GM21447 (cell line): Measurements from ENCODE around the gene ICE1.
A peak's percentile ranks its signal among the peaks of the same experiment; 100 is the strongest.
"Not testable (repeated sequence)": the region's sequence is repeated elsewhere in the genome, so short reads cannot be mapped to it uniquely, and the experiment has no call there.

ENCODE experiments used
- ATAC-seq: cut with Tn5 transposase; IDR thresholded peaks from one replicate; pipeline ENCODE4 v1.9.1; 2021; ENCODE audit not compliant: unreplicated experiment

ICE1 gene

DNA sequence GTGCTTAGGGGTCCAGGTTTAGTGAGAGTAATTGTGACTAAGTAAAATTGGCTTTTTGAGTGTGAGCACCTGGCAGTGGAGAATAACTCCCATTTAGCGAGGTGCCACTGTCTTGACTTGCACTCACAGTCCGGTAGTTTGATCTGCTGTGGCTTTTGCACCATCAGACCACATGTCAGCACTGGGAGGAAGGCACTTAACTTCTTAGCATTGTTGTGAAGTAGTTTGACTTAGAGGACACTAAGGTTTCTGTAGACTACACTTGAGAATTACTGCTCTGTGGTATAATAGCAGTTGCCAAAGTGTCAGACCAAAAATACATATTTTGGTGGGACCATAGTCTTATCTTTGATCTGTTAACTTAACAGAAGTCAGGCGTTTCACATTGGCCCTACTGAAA is 63.6 kb downstream of the ICE1 start:
- no peak for ATAC-seq

DNA sequence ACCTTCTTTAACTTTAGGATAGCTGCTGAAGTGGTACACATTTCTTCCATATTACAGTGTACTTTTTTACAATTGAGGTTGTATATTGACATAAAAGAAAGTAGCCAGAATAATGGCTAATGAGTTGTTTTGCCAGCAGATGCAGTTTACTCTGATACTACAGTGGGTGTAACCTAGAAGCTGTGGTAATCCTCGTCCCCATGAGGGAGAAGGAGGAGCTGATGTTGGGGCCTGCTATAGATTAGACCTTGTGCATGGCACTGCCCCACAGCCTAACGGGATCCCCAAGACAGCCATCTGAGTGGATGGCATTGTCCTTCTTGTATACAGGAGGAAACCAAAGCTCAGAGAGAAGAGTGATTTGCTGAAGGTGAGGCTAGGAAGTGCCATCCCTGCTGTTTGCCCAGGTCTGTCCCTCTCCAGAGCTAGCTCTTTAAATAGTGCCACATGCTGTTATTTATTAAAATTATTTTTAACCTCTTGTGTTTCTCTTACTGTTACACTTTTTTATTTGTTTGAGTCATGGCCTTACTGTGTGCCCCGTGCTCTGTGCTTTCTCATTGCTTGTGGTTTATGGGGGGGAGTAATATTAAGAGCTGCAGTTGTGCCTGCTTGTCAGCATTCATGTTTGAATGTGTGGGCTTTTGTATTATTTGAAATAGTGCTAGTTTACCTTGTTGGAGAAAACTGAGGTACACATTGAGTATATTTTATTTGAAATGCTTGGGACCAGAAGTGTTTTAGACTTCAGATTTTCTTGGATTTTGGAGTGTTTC is 65.3 kb downstream of the ICE1 start:
- ATAC-seq = no peak

DNA sequence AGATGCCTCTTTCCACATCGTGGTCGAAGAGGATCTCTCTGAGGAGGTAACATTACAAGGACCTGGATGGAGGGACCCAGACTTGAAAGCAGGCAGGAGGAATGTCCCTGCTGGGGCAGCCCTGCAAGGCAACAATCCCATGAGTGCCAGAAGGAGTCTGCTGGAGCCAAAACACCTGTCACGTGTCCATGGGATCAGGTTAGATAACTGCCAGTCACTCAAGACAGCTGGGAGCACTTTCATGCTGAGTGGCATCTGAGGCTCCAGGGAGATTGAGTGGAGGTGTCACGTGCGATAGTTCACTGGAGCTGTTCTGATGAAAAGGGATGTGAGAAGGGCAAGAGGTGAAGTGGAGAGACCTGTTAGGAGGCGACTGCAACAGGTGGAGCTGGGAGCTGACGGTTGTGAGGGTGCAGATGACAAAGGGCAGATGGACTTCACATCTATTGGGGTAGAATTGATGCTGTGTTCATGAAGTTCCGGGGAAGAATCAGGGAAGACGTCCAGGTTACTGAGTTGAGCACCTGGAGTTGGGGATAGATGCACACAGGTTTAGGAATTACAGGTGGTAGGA is 68.4 kb downstream of the ICE1 start:
- ATAC-seq = no peak

DNA sequence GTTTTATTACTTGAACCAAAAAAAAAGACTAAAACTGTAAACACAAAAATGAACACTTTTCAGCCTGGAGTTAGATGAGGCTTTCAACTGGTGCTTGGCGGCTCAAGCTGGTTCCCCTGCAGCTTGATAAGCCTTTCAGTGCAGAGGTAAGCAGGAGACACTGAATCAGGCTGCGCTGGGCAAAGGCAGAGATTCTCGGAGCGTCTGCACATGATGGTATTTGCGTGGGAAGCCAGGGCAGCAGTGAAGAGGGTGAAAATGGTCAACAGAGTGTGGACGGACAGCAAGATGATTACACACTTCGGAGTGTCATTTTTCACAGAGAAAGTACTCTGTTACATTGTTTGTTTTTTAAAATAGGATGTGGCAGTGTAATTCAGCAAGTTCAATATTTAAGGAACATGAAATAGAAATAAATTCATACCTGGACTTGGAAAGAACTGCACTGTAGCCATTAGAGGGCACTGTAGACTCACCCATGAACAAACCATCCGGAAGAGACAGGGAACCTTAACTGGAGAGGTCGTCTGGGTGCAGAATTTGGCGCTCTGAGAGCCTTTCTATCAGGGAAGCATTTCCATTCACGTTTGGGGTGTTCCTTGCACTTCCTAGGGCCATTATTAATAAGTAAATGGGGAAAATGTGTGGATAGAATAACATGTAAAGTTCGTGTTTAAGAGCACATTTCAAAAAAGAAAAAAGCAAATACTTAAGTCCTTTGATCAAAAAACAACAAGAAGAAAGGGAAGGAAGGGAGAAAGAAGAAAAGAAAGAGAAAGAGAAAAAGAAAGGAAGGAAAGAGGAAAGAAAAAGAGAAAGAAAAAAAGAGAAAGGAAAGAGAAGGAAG is 69.8 kb downstream of the ICE1 start:
- ATAC-seq = peak; percentile 58

DNA sequence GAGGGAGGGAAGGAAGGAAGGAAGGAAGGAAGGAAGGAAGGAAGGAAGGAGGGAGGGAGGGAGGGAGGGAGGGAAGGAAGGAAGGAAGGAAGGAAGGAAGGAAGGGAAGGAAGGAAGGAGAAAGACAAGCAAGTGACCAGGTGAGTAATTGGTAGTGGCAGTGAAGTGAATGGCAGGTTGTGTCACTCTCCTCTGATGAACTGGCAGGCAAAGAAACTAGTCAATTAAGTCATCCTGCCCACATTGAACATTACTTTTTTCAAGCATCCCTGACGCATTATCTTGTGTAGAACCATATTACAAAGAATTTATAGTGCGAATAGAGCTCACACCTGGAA is 70.4 kb downstream of the ICE1 start:
- ATAC-seq = not testable (repeated sequence)

DNA sequence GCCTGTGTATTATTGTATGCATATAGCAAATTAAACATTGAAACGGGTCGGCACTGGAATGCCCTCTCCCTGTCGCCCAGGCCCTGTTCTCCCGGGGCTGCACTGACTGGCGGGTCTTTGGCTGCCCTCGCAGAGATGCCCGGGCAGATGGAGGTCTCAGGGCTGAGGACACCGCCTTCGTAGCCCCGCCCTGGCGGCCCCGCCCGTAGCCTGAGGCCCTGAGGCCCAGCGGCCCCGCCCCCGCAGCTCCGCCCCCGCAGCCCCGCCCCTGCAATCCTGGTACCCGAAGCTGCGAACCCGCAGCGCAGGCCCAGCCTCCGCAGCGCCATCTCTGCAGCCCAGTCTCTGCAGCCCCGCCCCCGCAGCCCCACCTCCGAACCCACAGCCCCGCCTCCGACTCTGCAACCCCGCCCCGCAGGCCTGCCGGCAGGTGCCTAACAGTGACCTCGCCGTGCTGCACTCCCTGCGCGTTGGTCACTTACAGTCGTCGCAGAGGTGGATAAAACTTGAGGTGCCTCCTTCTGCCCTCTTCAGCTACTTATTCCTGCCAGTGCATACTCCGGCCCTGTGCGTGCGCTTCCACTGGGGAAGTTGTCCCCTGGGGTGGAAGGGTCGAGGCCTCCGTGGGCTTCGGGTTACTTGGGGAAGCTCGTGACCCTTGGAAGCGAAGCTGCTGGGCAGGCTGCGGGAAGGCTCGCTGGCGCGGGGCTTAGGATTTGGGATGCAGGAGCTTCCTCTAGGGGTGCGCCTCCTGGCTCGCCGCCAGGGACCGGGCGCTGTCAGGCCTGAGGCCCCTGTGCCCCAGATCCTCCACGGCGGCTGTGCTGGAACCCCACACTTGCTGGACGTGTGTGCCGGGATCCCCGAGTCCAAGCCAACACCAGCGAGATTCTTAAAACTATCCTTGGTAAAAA is 72.3 kb downstream of the ICE1 start:
- peak; percentile 63 for ATAC-seq

DNA sequence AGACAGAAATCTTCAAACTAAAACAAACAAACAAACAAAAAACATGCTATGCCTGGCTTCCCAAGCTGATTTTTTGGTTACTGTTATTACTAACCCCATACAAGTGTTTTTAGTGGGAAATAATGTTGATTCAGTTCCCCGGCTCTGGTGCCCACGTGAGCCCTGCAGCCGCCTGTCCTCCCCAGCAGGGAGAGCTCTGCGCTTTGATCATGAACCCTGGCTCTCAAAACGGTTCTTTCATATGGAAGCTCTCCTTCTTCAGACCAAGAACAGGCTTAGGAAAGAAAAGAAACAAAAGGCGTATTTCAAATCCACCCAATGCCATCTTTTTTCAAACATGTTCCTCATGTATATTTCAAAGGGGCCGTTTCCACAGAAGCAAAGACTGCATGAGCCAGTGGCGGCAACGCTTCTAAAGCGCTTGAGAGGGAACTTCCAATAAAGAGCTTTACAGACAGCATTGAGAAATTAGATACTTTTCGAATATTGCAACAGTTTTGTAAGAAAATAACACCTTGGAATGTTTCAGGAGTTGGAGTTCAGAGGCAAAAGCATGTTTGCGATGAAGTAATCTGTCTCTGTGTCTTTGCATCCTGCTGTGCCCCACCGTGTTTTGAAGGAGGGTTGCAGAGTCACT is 74.8 kb downstream of the ICE1 start:
- ATAC-seq = peak; percentile 53

DNA sequence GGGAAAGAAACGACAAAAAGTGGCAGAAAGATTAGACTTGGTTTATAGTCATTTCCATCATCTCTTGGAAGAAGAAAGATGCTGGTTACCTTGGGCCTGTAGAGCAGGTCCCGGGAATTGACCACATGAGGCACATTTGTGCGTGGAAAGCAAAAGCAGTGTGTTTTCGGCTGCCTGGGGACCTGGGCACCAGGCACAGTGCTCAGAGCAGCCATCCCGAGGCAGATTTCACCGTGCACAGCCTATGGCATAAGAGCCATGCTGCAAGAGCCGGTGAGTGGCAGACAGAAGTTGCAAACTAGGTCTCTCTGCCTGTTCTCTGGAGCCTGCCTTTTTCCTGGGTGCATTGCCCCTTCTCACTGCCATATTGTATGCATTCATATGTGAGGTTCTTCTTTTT is 77.0 kb downstream of the ICE1 start:
- ATAC-seq = no peak

DNA sequence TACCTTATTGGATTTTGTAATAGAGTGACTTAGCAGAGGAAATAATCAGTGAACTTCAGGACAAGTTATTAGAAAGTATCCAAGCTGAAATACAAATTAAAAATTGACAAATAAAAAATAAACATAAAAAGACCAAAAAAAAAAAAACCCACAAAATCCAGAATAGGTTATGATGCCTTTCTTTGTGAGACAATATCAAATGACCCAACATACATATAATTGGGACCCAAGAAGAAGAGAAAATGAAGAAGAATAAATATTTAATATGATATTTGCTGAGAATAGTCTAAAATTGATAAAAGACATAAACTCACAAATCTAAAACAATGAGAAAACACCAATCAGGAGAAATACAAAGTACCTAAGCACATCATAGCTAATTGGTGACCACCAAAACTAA is 81.8 kb downstream of the ICE1 start:
- ATAC-seq = no peak

DNA sequence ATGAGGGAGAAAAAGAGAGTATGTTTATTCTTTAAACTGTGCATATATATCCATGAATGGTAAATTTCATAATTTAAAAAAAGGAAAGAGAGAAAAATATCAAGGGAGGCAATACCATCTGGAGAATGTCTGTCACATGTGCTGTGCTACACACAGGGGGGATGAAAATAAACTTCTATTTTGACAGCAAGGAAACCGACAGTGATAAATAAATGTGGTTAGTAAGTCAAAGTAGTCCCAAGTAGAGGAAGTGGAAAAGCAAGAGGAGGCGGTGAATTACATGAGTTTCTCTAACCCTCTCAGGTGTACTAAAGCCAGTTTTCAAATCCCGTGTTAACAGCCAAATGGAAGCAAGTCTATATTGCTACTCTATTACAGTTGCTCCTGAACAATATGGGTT is 83.3 kb downstream of the ICE1 start:
- no peak for ATAC-seq

DNA sequence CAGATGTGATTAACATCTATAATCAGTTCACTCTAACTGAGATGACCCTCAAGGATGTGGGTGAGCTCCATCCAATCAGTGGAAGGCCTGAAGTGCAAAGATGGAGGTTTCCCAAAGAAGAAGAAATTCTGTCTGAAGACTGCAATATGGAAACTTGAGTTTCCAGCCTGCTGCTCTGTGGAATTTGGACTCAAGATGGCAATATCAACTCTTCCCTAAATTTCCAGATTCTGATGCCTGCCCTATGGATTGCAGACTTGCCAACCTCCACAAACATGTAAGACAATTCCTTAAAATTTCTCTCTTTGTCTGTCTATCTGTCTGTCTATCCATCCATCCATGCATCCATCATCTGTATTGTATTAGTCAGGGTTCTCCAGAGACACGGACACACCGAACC is 85.9 kb downstream of the ICE1 start:
- no peak for ATAC-seq

DNA sequence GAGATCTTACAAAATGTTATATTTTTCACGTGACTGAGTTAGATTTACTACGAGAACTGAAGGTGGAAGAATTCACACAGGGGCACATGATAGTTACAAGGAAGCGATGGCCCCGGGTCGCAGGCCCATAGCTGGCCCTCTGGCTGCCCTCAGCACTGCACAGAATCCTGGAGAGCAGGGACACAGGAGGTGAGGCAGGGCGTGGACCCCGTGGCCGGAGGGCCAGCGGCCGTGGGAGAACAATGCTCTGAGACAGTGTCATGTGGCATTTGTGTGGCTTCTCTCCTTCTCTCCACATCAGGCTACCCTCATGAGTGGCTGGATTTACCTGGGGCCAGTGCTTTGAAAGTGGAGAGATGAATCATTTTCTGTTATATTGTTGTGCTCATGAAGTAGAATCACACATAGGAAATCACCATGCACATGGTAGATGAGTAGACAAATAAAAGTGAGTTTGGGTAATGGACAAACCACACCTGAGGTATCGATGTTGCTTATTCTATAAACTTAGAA is 89.5 kb downstream of the ICE1 start:
- ATAC-seq = no peak

DNA sequence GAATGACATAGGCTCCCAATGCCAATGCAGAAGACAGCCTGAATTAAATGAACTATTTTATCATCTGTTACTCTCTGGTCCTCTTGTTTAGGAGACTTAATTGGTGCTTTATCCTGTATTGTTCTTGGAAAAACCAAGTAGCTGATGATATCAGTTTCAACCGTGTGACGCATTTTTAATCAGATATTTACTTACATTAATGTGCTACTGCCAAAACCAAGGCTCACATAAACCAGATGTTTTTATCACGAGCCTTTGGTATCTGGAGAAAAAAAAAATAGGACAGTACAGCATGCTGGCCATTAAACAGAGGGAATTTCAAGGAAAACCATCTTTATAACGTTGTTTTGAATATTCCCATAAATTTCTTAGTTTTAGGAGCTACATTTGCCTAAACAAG is 90.1 kb downstream of the ICE1 start:
- no peak for ATAC-seq

DNA sequence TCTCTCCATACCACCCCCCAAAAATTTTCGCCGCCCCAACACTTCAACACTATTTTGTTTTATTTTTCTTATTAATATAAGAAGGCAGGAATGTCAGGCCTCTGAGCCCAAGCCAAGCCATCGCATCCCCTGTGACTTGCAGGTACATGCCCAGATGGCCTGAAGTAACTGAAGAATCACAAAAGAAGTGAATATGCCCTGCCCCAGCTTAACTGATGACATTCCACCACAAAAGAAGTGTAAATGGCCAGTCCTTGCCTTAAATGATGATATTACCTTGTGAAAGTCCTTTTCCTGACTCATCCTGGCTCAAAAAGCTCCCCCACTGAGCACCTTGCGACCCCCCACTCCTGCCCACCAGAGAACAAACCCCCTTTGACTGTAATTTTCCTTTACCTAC is 98.1 kb downstream of the ICE1 start:
- ATAC-seq = not testable (repeated sequence)

DNA sequence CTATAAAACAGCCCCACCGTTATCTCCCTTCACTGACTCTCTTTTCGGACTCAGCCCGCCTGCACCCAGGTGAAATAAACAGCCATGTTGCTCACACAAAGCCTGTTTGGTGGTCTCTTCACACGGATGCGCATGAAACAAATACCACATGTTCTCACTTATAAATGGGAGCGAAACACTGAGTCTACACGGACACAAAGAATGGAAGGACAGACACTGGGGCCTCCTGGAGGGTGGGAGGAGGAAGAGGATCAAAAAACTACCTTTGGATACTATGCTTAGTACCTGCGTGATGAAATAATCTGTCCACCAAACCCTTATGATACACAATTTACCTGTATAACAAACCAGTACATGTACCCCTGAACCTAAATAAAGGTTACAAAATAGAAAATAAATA is 98.6 kb downstream of the ICE1 start:
- no peak for ATAC-seq

DNA sequence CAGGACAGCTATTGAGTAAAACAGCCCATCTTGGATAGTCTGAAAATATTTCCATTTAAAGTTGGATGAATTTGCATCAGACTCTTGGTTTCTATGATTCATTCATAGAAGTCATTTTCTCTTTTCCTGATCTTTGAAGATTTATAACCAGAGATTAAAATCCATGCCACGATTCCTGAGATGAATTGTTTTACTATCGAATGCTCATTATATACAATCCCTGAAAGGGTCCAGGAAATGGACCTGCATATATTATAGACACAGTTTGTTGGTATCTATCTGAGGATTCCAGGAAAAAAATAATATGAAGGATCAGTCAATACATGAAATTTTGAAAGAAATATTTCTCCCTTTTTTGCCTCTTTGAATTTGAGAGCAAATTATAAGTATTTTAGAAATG is 99.0 kb downstream of the ICE1 start:
- no peak for ATAC-seq

DNA sequence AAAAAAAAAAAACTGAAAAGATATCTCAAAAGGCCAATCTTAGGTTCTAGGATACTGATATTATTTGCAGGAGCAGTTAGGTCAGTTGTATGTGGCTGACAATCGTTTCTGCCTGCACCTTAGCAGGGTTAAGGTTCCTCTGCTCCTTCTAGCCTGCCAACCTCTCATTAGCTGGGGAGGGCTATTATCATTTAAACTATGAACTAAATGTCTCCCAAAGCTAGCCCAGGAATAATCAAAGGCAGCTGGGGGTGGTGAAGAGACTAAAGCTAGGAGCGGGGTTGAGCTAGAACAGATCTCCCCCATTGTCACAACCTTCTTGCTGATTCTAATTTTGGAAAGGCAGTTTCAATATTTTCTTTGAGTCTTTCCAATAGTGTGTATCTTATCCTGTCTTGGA is 99.9 kb downstream of the ICE1 start:
- ATAC-seq = no peak

DNA sequence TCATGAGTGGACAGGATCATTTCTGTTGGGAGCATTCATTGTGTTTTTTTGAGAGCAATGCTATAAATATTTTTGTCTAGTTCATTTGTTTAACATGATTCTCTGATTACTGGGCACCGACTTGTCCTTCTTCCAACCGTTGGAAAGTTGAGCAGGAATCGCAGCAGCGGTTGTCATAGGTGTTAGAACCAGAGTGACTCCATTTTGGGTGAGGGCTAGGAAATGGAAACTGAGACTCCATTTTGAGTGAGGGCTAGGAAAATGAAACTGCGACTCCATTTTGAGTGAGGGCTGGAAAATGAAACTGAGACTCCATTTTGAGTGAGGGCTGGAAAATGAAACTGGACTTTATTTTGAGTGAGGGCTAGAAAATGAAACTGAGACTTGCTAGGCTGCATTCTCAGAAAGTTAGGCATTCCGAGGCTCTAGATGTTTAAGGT is 100.6 kb downstream of the ICE1 start:
- peak; percentile 93 for ATAC-seq

DNA sequence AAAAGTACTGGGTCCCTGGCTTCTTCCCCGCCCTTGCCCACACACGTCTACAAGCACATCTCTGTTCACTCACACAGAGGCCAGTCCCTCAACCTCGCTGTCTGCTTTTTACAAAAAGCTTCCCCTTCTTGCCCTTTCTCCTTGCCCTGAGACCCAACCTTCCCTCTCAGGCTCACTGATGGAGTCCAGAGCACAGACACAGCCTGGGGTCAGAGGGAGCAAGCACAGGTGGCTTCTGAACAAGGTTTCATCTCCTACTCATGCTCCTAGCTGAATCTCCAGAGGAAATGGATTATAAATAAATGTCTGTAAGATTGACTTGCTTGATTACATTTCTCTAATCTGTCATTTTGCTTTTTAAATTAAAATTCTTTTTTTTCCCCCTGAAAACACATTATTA is 101.8 kb downstream of the ICE1 start:
- ATAC-seq = no peak

DNA sequence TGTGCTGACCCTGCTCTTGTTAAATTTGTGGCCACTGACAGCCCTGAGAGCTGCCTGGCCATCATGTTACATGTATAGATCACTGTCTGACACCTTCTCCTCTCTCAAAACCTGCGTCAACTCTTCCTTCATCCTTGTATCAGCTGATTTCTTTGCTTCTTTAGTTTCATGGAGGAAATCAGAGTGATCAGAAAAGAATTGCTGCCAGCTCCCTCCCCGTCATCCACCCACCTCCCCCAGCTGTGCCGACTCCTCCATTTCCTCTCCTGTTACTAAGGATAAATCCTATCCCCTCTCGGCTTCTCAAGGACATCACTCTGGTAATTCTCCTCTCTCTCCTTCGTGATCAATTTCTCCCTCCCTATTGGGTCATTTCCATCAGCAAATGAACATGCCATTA is 108.9 kb downstream of the ICE1 start:
- no peak for ATAC-seq
